Coronary artery (tissue), 2 donors: ENCODE measurements around the gene PSMA7.

Experiments used
- DNase-seq: peaks from one replicate; pipeline ENCODE4 v3.0.0-alpha.2; 2017; ENCODE audit warnings: low spot score
- H3K27ac ChIP-seq, 2 donors: fragments of 200-600 bp; sonication (generic); one replicate each; pipeline ENCODE4 v1.5.1; 2016 to 2019
- H3K4me3 ChIP-seq: fragments of 200-600 bp; sonication (generic); 2 replicates; pipeline ENCODE4 v1.5.1; 2016; ENCODE audit warnings: mild to moderate bottlenecking, moderate library complexity
- TF ChIP-seq, protein P1 (sequence below): fragments of 200-600 bp; sonication (generic); IDR thresholded peaks from one replicate; pipeline ENCODE4 v1.5.1; 2019; ENCODE audit warnings: antibody characterized with exemption

Gene PSMA7

DNA sequence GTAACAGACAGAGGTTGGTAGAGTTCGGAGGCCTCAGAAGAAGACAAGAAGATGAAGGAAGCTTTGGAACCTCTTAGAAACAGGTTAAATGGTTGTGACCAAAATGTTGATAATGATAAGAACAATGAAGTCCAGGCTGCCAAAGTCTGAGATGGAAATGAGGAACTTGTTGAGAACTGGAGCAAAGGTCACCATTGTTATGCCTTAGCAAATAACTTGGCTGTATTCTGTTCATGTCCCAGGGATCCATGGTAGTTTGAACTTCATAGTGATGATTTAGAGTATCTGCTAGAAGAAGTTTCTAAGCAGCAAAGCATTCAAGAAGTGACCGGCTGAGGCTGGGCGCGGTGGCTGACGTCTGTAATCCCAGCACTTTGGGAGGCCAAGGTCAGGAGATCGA is 32.0 kb downstream of the PSMA7 start:
- Histone ChIP-seq H3K27ac (no peak overlapping the region), H3K4me3 (no peak overlapping the region)
- DNase-seq: no peak
- TF ChIP-seq, protein P1, sequence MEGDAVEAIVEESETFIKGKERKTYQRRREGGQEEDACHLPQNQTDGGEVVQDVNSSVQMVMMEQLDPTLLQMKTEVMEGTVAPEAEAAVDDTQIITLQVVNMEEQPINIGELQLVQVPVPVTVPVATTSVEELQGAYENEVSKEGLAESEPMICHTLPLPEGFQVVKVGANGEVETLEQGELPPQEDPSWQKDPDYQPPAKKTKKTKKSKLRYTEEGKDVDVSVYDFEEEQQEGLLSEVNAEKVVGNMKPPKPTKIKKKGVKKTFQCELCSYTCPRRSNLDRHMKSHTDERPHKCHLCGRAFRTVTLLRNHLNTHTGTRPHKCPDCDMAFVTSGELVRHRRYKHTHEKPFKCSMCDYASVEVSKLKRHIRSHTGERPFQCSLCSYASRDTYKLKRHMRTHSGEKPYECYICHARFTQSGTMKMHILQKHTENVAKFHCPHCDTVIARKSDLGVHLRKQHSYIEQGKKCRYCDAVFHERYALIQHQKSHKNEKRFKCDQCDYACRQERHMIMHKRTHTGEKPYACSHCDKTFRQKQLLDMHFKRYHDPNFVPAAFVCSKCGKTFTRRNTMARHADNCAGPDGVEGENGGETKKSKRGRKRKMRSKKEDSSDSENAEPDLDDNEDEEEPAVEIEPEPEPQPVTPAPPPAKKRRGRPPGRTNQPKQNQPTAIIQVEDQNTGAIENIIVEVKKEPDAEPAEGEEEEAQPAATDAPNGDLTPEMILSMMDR: no peak

DNA sequence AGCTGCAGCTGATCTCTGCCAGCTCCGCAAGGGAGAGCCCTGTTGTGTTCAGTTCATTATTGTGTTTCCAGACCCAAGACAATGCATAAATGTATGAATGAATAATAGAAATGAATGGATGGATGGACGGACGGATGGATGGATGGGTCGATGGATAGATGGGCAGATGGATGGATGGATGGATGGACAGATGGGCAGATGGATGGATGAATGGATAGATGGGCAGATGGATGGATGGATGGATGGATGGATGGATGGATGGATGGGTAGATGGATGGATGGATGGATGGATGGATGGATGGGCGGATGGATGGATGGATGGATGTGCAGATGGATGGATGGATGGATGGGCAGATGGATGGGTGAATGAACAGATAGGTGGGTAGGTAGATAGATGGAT is 37.6 kb downstream of the PSMA7 start:
- DNase-seq: no peak
- H3K4me3 ChIP-seq: no peak overlapping the region
- TF ChIP-seq, protein P1: no peak
- H3K27ac ChIP-seq: no peak overlapping the region

DNA sequence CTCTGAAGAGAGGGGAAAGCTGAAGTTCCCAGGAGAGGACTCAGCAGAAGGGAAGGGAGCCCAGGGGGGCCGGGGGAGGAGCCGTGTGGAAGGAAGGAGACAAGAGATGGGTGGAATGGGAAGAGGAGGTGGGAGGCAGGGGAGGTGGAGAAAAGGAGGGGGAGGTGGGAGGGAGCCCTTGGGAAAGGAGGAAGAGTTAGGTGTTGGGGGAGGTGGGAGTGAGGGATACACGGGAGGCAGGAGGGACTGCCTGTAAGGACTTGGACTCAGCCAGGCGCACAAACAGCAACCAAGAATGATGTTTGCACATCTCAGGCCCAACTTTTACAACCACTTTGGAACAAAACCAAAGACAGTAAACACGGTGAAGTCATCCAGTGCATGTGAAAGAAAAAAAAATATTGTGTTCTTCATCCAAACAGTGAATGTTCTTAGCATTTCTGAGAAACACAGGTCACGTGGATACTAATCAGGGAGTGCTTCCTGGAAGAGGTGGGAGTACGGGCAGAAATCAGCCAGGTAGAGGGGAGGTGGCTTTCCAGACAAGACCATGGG is 38.3 kb downstream of the PSMA7 start:
- TF ChIP-seq, protein P1: no peak
- H3K27ac ChIP-seq: no peak overlapping the region
- no peak for DNase-seq

DNA sequence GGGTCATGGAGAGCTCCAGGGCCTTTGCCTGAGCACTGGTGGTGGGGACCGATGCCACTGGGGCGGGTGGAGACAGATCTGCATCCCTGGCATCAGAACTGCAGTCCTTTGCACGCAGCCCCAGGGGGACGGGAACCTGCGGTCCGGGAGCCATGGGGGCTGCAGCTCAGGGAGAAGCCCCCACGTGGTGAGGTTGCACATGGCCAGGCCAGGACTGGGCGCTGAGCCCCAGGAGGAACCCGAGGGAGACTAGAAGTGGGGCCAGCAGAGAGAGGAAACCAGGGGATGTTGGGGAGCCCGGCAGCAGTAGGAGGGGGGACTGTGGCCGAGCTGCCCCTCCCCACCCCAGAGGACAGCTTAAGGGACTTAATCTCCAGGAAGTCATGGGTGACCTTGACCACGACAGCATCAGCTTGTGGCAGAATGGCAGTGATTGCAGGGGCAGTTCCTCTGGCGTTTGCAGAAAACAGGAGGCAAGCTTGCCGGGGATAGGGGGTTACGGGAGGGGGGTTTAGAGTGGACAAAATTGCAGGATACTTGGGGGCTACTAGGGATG is 38.9 kb downstream of the PSMA7 start:
- TF ChIP-seq, protein P1: no peak
- DNase-seq: no peak
- Histone ChIP-seq H3K4me3 (no peak overlapping the region), H3K27ac (no peak overlapping the region)

More for the DNA sequence above, 38.3 kb downstream of the PSMA7 start:
- H3K4me3 ChIP-seq: no peak overlapping the region

DNA sequence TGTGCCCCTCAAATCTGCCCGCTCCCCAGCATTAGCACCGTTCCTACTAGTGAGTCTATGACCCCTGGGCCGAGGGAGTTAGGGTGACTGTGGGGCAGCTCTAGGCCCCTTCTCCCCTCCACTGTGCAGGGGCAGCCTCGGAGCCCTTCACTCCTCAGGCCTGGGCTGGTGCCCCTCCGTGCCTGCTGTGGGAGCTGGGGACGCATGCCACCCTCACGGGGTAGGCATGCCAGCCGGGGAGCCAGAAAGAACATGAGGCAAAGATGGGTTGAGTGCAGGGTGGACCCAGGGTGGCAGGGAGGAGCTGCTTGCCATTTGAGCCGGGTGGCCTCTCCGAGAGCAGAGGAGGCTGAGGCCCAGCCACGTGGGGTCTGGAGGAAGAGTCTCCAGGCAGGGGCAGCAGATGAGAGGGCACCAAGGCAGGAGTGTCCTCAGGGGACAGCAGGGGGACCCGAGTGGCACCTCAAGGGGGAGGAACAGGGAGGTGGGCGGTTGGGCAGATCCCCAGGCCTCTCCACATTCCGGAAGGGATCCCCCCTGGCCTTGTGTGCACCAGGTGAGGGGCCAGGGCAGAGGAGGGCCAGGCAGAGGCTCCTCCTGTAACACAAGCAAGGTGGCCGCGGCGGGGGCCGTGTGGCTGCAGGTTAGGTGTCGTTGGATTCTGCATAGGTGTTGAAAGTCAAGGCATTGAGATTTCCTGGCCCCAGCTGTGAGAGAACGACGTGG is 39.5 kb downstream of the PSMA7 start:
- DNase-seq: no peak
- TF ChIP-seq, protein P1: no peak

DNA sequence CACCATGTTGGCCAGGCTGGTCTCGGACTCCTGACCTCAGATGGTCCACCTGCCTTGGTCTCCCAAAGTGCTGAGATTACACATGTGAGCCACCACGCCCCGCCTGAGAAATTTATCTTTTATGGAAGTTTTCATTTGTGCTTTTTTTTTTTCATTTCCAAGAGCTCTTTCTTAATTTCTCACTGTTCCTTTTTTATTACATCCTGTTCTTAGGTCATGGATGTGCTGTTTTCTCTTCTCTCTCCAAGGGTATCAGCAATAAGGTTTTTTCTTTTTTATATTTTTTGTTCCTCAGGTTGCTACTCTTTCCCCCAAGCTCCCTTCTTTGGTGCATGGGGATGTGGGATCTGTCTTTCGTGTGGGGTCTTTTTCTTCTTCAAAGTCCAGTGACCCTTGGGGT is 42.1 kb downstream of the PSMA7 start:
- Histone ChIP-seq H3K4me3 (no peak overlapping the region), H3K27ac (no peak overlapping the region)
- DNase-seq: no peak
- TF ChIP-seq, protein P1: no peak

More for the DNA sequence above, 39.5 kb downstream of the PSMA7 start:
- H3K4me3 ChIP-seq: no peak overlapping the region
- H3K27ac ChIP-seq: no peak overlapping the region
